ENCODE results near the gene MSX1.

- TF ChIP-seq CTCF (IDR thresholded peaks at IDR 0.05): no peak
- no peak for TF ChIP-seq POLR2A (IDR thresholded peaks at IDR 0.05)
These were observed 40.9 kb upstream of the MSX1 start for GRCh38 chr4:4818415-4819212.
